Fibroblast of lung (primary cell): ENCODE results near the gene NCK2.

ENCODE experiments used
- CTCF ChIP-seq, 2 donors: IDR thresholded peaks in 1 of 2; conservative IDR thresholded peaks in 1 of 2; 1 replicate in 1 of 2; 2 replicates in 1 of 2; pipeline ENCODE4 v1.5.1; 2011 to 2012; ENCODE audit warnings: low read length in 2 of 2, control low read depth in 1 of 2, inconsistent platforms in 1 of 2, low read depth in 1 of 2, mild to moderate bottlenecking in 1 of 2
- EZH2 ChIP-seq: IDR thresholded peaks from 2 replicates; pipeline ENCODE4 v1.5.1; 2012; ENCODE audit warnings: low read length, control low read depth, mild to moderate bottlenecking; ENCODE audit errors: missing control alignments

DNA sequence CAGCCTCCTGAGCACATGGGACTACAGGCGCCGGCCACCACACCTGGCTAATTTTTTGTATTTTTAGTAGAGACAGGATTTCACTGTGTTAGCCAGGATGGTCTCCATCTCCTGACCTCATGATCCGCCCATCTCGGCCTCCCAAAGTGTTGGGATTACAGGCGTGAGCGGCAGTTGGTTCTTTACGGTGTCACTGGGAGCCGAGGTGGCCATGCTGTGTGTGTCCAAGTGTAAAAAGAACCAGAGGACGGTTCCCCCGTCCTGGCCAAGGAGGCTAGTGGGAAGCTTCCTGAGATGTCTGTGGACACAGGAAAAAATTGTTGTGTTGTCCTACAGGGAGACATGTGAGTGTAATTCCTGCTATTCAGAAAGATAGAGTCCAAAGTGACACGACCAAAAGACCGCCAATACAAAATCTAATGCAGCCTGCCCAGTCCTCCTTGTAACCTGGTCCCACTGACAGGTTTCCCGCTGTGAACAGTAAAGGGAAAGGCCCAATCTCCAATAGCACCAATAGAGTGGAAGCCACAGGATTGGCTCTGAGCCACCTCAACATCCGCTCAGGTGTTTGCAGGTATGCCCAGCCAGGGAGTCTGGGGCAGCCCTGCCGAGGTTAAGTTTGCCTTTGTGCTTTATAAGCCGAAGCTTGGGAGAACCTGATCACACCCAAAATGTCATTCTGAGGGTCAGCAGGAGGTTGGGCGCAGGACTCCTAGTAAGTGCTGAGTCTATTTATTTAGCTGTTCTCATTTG, 40.6 kb downstream of the NCK2 start:
- TF ChIP-seq CTCF (conservative IDR thresholded peaks at IDR 0.05 in 1 of 2, IDR thresholded peaks at IDR 0.05 in 1 of 2; ENCODE audit: low read depth in 1 of 2, low read length in 2 of 2) (no peak), EZH2 (no peak)
